ENCODE data around the gene IP6K3.

DNA sequence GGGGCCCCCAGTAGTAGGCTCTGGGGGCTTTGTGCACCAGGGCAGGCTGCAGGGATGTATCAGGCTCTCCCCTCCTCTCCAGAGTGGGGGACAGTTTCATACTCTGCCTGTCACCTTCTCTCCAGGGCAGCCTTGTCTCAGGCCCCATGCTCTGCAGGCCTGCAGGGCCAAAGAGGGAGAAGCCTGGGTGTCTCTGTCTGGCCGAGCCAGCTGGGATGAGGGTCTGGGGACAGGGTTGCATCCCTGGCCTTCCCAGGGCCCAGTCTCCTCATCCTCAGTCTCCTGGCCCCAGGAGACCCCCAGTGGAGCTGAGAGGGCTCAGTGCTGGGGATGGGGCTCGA, 14.8 kb upstream of the IP6K3 start:
- TF ChIP-seq, protein P1, sequence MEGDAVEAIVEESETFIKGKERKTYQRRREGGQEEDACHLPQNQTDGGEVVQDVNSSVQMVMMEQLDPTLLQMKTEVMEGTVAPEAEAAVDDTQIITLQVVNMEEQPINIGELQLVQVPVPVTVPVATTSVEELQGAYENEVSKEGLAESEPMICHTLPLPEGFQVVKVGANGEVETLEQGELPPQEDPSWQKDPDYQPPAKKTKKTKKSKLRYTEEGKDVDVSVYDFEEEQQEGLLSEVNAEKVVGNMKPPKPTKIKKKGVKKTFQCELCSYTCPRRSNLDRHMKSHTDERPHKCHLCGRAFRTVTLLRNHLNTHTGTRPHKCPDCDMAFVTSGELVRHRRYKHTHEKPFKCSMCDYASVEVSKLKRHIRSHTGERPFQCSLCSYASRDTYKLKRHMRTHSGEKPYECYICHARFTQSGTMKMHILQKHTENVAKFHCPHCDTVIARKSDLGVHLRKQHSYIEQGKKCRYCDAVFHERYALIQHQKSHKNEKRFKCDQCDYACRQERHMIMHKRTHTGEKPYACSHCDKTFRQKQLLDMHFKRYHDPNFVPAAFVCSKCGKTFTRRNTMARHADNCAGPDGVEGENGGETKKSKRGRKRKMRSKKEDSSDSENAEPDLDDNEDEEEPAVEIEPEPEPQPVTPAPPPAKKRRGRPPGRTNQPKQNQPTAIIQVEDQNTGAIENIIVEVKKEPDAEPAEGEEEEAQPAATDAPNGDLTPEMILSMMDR (IDR thresholded peaks at IDR 0.05): no peak
- no peak for TF ChIP-seq POLR2A (IDR thresholded peaks at IDR 0.05)

All from heart left ventricle (tissue), 13 donors.